Measurements from ENCODE around the gene PIGM. TPM values are rescaled to one million over a fixed set of nuclear protein-coding genes. Genes with fewer than 3 reads are reported as not detected.

The PIGM gene
- total RNA-seq, 1 donor from 2014 or later: 12.2 TPM

DNA sequence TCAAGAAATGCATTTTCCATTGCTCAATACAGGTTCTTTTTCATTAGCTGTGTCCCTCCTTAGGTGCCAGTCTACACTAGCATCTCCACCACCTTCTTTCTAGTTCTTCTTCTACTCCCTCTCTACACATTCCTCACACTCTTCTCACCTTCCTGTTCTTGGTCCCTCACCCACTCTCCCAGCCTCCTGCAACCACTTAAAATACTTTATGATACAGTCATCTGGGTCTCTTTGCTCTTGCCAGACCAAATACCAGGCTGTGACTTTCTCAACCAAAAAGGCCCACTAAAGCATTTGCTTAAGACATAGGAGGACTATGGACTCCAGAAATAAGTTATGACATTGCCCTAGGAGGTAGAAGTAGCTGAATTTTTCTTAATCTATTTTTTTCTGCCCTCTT, 35.1 kb downstream of the PIGM start:
- H3K36me3 Mint-ChIP-seq (ENCODE audit: insufficient read depth): no peaks in the 10 kb centered on the region
- no peaks in the 10 kb centered on the region for H3K4me1 Mint-ChIP-seq (ENCODE audit: low read depth)

DNA sequence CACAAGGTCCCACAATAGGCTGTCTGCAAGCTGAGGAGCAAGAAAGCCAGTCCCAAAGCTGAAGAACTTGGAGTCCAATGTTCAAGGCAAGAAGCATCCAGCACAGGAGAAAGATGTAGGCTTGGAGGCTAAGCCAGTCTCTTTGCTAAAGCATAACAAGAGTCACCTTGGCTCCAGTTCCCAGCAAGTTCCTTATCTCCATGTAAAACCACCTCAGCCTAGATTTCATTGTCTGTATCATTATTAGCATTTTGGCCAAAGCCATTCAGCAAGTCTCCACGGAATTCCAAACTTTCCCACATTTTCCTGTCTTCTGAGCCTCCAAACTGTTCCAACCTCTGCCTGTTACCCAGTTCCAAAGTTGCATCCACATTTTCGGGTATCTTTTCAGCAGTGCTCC, 36.9 kb downstream of the PIGM start:
- Mint-ChIP-seq H3K4me1 (ENCODE audit: low read depth) (no peaks in the 10 kb centered on the region), H3K9me3 (ENCODE audit: low read depth) (no peaks in the 10 kb centered on the region), H3K4me3 (ENCODE audit: low read depth) (no peak overlapping the region), H3K36me3 (ENCODE audit: insufficient read depth) (no peaks in the 10 kb centered on the region), H3K27ac (no peak overlapping the region), H3K27me3 (peaks cover 29% of the 10 kb centered on the region)
- DNase-seq (ENCODE audit: low spot score, unreplicated experiment): no peak
- TF ChIP-seq, protein P1, sequence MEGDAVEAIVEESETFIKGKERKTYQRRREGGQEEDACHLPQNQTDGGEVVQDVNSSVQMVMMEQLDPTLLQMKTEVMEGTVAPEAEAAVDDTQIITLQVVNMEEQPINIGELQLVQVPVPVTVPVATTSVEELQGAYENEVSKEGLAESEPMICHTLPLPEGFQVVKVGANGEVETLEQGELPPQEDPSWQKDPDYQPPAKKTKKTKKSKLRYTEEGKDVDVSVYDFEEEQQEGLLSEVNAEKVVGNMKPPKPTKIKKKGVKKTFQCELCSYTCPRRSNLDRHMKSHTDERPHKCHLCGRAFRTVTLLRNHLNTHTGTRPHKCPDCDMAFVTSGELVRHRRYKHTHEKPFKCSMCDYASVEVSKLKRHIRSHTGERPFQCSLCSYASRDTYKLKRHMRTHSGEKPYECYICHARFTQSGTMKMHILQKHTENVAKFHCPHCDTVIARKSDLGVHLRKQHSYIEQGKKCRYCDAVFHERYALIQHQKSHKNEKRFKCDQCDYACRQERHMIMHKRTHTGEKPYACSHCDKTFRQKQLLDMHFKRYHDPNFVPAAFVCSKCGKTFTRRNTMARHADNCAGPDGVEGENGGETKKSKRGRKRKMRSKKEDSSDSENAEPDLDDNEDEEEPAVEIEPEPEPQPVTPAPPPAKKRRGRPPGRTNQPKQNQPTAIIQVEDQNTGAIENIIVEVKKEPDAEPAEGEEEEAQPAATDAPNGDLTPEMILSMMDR (IDR thresholded peaks at IDR 0.05; ENCODE audit: unreplicated experiment): no peak

More for the DNA sequence above, 35.1 kb downstream of the PIGM start:
- H3K27ac Mint-ChIP-seq: no peak overlapping the region
- H3K9me3 Mint-ChIP-seq (ENCODE audit: low read depth): no peaks in the 10 kb centered on the region
- no peak overlapping the region for H3K4me3 Mint-ChIP-seq (ENCODE audit: low read depth)
- H3K27me3 Mint-ChIP-seq: peaks cover 39% of the 10 kb centered on the region
- no peak for DNase-seq (ENCODE audit: low spot score, unreplicated experiment)
- TF ChIP-seq, protein P1 (IDR thresholded peaks at IDR 0.05; ENCODE audit: unreplicated experiment): no peak

DNA sequence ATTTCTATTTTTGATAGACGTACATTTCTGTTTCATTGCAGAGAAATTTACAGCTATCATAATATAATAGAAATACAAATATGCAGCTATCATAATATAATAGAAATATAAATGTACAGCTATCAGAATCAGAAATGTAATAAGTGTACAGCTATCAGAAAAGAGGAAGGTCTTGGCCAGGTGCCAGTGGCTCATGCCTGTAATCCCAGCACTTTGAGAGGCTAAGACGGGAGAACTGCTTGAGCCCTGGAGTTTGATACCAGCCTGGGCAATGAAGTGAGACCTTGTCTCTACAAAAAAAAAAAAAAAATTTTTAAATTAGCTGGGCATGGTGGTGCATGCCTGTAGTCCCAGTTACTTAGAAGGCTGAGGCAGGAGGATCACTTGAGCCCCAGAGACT, 37.9 kb downstream of the PIGM start:
- Mint-ChIP-seq H3K4me3 (ENCODE audit: low read depth) (no peak overlapping the region), H3K36me3 (ENCODE audit: insufficient read depth) (no peaks in the 10 kb centered on the region), H3K27ac (no peak overlapping the region), H3K27me3 (peaks cover 24% of the 10 kb centered on the region), H3K4me1 (ENCODE audit: low read depth) (no peaks in the 10 kb centered on the region), H3K9me3 (ENCODE audit: low read depth) (no peaks in the 10 kb centered on the region)
- TF ChIP-seq, protein P1 (IDR thresholded peaks at IDR 0.05; ENCODE audit: unreplicated experiment): no peak
- DNase-seq (ENCODE audit: low spot score, unreplicated experiment): no peak

DNA sequence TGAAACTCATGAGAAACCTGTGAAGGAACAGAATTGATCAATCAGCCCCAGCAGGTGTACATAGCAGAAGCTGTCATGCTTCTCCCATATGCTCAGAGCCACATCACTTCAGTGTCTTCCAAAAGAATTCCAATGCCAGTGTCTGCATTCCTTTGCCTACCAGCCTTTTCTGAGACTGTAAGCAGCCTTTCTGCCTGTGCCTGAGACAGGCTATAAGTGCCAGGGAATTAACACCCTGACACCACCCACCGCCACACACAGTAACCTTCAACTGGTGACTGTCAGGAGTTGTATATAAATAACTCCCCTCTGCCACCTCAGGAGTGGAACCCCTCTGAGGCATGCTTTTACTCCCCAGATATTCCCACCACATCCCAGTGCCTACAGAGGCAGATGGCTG, 39.6 kb downstream of the PIGM start:
- Mint-ChIP-seq H3K4me3 (ENCODE audit: low read depth) (no peak overlapping the region), H3K27ac (no peak overlapping the region), H3K4me1 (ENCODE audit: low read depth) (no peaks in the 10 kb centered on the region), H3K9me3 (ENCODE audit: low read depth) (no peaks in the 10 kb centered on the region), H3K36me3 (ENCODE audit: insufficient read depth) (no peaks in the 10 kb centered on the region), H3K27me3 (peaks cover 17% of the 10 kb centered on the region)
- DNase-seq (ENCODE audit: low spot score, unreplicated experiment): no peak
- TF ChIP-seq, protein P1 (IDR thresholded peaks at IDR 0.05; ENCODE audit: unreplicated experiment): no peak

DNA sequence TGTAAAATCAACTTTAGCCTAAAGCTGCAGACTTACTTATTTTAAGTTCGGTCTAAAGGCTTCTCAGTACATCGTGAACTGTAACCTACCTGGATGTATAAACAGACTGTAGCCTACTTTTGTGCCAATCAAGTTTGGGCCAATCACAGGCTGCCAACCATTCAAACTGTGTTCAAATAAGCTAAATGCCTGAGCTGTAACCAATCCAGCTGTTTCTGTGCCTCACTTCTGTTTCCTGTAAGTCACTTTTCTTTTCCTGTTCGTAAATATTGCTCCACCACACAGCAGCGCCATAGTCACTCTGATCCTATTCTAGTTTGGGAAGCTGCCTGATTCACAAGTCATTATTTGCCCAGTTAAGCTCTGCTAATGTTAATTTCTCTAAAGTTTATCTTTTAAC, 40.3 kb downstream of the PIGM start:
- Mint-ChIP-seq H3K4me3 (ENCODE audit: low read depth) (no peak overlapping the region), H3K9me3 (ENCODE audit: low read depth) (no peaks in the 10 kb centered on the region), H3K27me3 (peaks cover 14% of the 10 kb centered on the region), H3K36me3 (ENCODE audit: insufficient read depth) (no peaks in the 10 kb centered on the region), H3K27ac (no peak overlapping the region), H3K4me1 (ENCODE audit: low read depth) (no peaks in the 10 kb centered on the region)
- DNase-seq (ENCODE audit: low spot score, unreplicated experiment): no peak
- TF ChIP-seq, protein P1 (IDR thresholded peaks at IDR 0.05; ENCODE audit: unreplicated experiment): no peak
